ENCODE measurements around the gene SULT1A1. TPM values are rescaled to one million over a fixed set of nuclear protein-coding genes. Genes with fewer than 3 reads are reported as not detected.

The SULT1A1 gene
- total and polyA plus RNA-seq, 2 of the 13 experiments (the other 11 are each of a cell fraction or from before 2014, with no cell fraction given), result 114 to 147 TPM

GRCh38 chr16:28580726-28581315 lies 29.0 kb downstream of the SULT1A1 start (continued):
- no peak for TF ChIP-seq ZNF34 (CRISPR knock-in tag; IDR thresholded peaks at IDR 0.05; ENCODE audit: borderline replicate concordance)
- no peak for TF ChIP-seq ZNF776 (CRISPR knock-in tag; IDR thresholded peaks at IDR 0.05)
- no peak for TF ChIP-seq FOXJ3 (CRISPR knock-in tag; IDR thresholded peaks at IDR 0.05; ENCODE audit: borderline replicate concordance)
- TF ChIP-seq JUND (CRISPR knock-in tag; IDR thresholded peaks at IDR 0.05), result no peak
- TF ChIP-seq ZNF329 (CRISPR knock-in tag; IDR thresholded peaks at IDR 0.05; ENCODE audit: low read depth), result no peak
- TF ChIP-seq, protein P1, sequence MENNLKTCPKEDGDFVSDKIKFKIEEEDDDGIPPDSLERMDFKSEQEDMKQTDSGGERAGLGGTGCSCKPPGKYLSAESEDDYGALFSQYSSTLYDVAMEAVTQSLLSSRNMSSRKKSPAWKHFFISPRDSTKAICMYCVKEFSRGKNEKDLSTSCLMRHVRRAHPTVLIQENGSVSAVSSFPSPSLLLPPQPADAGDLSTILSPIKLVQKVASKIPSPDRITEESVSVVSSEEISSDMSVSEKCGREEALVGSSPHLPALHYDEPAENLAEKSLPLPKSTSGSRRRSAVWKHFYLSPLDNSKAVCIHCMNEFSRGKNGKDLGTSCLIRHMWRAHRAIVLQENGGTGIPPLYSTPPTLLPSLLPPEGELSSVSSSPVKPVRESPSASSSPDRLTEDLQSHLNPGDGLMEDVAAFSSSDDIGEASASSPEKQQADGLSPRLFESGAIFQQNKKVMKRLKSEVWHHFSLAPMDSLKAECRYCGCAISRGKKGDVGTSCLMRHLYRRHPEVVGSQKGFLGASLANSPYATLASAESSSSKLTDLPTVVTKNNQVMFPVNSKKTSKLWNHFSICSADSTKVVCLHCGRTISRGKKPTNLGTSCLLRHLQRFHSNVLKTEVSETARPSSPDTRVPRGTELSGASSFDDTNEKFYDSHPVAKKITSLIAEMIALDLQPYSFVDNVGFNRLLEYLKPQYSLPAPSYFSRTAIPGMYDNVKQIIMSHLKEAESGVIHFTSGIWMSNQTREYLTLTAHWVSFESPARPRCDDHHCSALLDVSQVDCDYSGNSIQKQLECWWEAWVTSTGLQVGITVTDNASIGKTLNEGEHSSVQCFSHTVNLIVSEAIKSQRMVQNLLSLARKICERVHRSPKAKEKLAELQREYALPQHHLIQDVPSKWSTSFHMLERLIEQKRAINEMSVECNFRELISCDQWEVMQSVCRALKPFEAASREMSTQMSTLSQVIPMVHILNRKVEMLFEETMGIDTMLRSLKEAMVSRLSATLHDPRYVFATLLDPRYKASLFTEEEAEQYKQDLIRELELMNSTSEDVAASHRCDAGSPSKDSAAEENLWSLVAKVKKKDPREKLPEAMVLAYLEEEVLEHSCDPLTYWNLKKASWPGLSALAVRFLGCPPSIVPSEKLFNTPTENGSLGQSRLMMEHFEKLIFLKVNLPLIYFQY (CRISPR knock-in tag; IDR thresholded peaks at IDR 0.05; ENCODE audit: borderline replicate concordance), result no peak
- TF ChIP-seq NFRKB (IDR thresholded peaks at IDR 0.05), result no peak
- TF ChIP-seq, protein P2, sequence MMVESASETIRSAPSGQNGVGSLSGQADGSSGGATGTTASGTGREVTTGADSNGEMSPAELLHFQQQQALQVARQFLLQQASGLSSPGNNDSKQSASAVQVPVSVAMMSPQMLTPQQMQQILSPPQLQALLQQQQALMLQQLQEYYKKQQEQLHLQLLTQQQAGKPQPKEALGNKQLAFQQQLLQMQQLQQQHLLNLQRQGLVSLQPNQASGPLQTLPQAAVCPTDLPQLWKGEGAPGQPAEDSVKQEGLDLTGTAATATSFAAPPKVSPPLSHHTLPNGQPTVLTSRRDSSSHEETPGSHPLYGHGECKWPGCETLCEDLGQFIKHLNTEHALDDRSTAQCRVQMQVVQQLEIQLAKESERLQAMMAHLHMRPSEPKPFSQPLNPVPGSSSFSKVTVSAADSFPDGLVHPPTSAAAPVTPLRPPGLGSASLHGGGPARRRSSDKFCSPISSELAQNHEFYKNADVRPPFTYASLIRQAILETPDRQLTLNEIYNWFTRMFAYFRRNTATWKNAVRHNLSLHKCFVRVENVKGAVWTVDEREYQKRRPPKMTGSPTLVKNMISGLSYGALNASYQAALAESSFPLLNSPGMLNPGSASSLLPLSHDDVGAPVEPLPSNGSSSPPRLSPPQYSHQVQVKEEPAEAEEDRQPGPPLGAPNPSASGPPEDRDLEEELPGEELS (CRISPR knock-in tag; IDR thresholded peaks at IDR 0.05), result no peak
- TF ChIP-seq ZNF326 (CRISPR knock-in tag; IDR thresholded peaks at IDR 0.05; ENCODE audit: borderline replicate concordance), result no peak
- no peak for TF ChIP-seq RELA (CRISPR knock-in tag; IDR thresholded peaks at IDR 0.05)
- TF ChIP-seq PRDM15 (CRISPR knock-in tag; IDR thresholded peaks at IDR 0.05), result no peak
- TF ChIP-seq, protein P3, sequence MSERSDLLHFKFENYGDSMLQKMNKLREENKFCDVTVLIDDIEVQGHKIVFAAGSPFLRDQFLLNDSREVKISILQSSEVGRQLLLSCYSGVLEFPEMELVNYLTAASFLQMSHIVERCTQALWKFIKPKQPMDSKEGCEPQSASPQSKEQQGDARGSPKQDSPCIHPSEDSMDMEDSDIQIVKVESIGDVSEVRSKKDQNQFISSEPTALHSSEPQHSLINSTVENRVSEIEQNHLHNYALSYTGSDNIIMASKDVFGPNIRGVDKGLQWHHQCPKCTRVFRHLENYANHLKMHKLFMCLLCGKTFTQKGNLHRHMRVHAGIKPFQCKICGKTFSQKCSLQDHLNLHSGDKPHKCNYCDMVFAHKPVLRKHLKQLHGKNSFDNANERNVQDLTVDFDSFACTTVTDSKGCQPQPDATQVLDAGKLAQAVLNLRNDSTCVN (CRISPR knock-in tag; IDR thresholded peaks at IDR 0.05; ENCODE audit: borderline replicate concordance), result no peak
- TF ChIP-seq ZNF136 (CRISPR knock-in tag; IDR thresholded peaks at IDR 0.05; ENCODE audit: low read depth), result no peak
- no peak for TF ChIP-seq NR2F1 (CRISPR knock-in tag; IDR thresholded peaks at IDR 0.05)
- TF ChIP-seq ZFX (CRISPR knock-in tag; IDR thresholded peaks at IDR 0.05; ENCODE audit: low read depth), result no peak
- no peak for TF ChIP-seq PHB2 (IDR thresholded peaks at IDR 0.05; ENCODE audit: partially characterized antibody)
- no peak for TF ChIP-seq ZNF10 (CRISPR knock-in tag; IDR thresholded peaks at IDR 0.05; ENCODE audit: borderline replicate concordance, low read depth)
- no peak for TF ChIP-seq THAP7 (CRISPR knock-in tag; IDR thresholded peaks at IDR 0.05)
